Breast epithelium (tissue), 4 donors: ENCODE results near the gene NRF1. TPM values are rescaled to one million over a fixed set of nuclear protein-coding genes. Genes with fewer than 3 reads are reported as not detected.
A peak's percentile ranks its signal among the peaks of the same experiment; 100 is the strongest.

Experiments used
- DNase-seq, 2 donors: peaks; one replicate each; pipeline ENCODE4 v3.0.0-alpha.2; 2019; ENCODE audit warnings: low spot score in 2 of 2
- H3K27ac ChIP-seq, 2 donors: fragments of 200-600 bp; sonication (generic) in 1 of 2; one replicate each; pipeline ENCODE4 v1.5.1; 2016 to 2019; ENCODE audit warnings: mild to moderate bottlenecking in 1 of 2
- H3K27me3 ChIP-seq, 2 donors: fragments of 200-600 bp; sonication (generic) in 1 of 2; one replicate each; pipeline versions ENCODE4 v1.5.1 to v1.6.0; 2017 to 2019; ENCODE audit warnings: control low read depth in 1 of 2, mild to moderate bottlenecking in 1 of 2
- H3K36me3 ChIP-seq: fragments of 200-600 bp; one replicate; pipeline ENCODE4 v1.5.1; 2019
- H3K4me1 ChIP-seq, 2 donors: fragments of 200-600 bp; sonication (generic); one replicate each; pipeline ENCODE4 v1.5.1; 2016 to 2019; ENCODE audit warnings: control low read depth in 1 of 2
- H3K4me3 ChIP-seq, 3 donors: fragments of 200-600 bp; sonication (generic); 1 replicate in 2 of 3; 2 replicates in 1 of 3; pipeline ENCODE4 v1.5.1; 2016 to 2019; ENCODE audit warnings: mild to moderate bottlenecking in 3 of 3, moderate library complexity in 2 of 3
- H3K9me3 ChIP-seq, 2 donors: fragments of 200-600 bp; sonication (generic) in 1 of 2; one replicate each; pipeline ENCODE4 v1.5.1; 2016 to 2019; ENCODE audit warnings: control low read depth in 1 of 2
- POLR2A ChIP-seq: fragments of 450-650 bp; IDR thresholded peaks from one replicate; pipeline ENCODE4 v1.6.1; 2016; ENCODE audit warnings: antibody characterized with exemption, mild to moderate bottlenecking, moderate library complexity
- POLR2AphosphoS5 ChIP-seq, 3 donors: sonication (generic); formaldehyde crosslinking; IDR thresholded peaks; one replicate each; pipeline ENCODE4 v1.6.1; 2017; ENCODE audit warnings: antibody characterized with exemption in 3 of 3
- intact Hi-C: fragments of 100-400 bp; cut with DNase I; formaldehyde crosslinking; loops from one replicate; pipeline ENCODE4 v1.15.1; 2023; ENCODE audit warnings: low total_unique reads
- total RNA-seq, 3 donors: library from RNA; depleted of rRNA; stranded (reverse); fragments of >200 nt; gene quantifications; one replicate each; pipeline ENCODE4 v1.1.0, GENCODE V29; 2016
- TF ChIP-seq, protein P1 (sequence below), 3 donors: fragments of 450-650 bp; IDR thresholded peaks; one replicate each; pipeline ENCODE4 v1.5.1; 2016 to 2017; ENCODE audit warnings: antibody characterized with exemption in 3 of 3, mild to moderate bottlenecking in 3 of 3, moderate library complexity in 3 of 3

The NRF1 gene
- total RNA-seq, 3 donors from 2014 or later: 24.5 to 29.2 (median 27.2) TPM

DNA sequence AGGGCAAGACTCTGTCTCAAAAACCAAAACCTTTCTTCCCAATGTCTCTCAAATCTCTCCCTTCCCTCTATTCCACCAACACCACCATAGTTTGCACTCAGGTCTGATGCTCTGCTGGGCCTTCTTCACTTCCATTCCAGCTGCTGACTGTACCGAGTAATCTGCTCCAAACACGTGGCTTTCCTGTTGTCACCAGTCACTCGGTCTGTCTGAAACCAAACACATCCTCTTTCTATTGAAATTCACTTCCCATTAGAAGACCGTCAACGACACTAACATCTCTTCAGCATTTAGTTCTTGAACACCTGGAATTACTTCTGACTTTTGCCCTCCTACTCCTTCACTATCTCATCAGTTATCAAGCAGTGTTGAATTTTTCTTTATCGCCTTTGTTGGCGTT, 4.7 kb upstream of the NRF1 start:
- Histone ChIP-seq H3K4me1 (no peaks in the 10 kb centered on the region), H3K4me3 (no peak overlapping the region), H3K9me3 (no peaks in the 10 kb centered on the region), H3K27ac (no peak overlapping the region), H3K27me3 (no peaks in the 10 kb centered on the region), H3K36me3 (no peaks in the 10 kb centered on the region)
- intact Hi-C loops: no loop called here
- TF ChIP-seq POLR2A (no peak), POLR2AphosphoS5 (IDR thresholded peaks at IDR 0.05) (no peak)
- TF ChIP-seq, protein P1, sequence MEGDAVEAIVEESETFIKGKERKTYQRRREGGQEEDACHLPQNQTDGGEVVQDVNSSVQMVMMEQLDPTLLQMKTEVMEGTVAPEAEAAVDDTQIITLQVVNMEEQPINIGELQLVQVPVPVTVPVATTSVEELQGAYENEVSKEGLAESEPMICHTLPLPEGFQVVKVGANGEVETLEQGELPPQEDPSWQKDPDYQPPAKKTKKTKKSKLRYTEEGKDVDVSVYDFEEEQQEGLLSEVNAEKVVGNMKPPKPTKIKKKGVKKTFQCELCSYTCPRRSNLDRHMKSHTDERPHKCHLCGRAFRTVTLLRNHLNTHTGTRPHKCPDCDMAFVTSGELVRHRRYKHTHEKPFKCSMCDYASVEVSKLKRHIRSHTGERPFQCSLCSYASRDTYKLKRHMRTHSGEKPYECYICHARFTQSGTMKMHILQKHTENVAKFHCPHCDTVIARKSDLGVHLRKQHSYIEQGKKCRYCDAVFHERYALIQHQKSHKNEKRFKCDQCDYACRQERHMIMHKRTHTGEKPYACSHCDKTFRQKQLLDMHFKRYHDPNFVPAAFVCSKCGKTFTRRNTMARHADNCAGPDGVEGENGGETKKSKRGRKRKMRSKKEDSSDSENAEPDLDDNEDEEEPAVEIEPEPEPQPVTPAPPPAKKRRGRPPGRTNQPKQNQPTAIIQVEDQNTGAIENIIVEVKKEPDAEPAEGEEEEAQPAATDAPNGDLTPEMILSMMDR (IDR thresholded peaks at IDR 0.05): no peak
- no peak for DNase-seq

DNA sequence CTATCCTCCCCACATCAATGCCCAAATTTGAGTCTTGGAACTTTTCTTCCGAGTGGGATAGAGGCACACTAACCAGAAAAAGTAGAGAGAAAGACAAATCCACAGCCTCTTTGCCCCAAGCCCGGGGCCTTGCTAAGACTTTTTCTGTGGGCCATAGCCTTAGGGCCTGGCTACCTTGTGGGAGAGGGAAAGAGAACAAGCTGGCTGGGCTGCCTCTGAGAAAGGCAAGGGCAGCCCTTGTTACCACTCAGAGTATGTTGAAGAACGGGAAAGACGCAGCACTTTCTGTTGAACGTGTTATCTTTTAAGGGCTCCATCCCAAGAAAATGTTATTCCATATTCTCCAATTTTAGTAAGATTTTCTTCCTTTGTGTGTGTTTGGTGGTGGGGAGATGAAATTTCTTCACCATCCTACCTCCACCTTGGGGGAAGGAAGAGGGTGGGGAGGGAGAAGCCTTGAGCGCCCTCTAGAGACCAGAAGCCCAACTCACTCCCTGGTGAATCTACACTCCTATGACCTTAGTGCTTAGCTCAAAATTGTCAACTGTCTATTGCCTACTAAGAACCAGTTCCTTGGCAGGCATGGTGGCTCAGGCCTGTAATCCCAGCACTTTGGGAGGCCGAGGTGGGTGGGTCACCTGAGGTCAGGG, 3.9 kb upstream of the NRF1 start:
- TF ChIP-seq, protein P1 (IDR thresholded peaks at IDR 0.05): no peak
- TF ChIP-seq POLR2A (no peak), POLR2AphosphoS5 (IDR thresholded peaks at IDR 0.05) (no peak)
- Histone ChIP-seq H3K9me3 (no peaks in the 10 kb centered on the region), H3K27me3 (no peaks in the 10 kb centered on the region), H3K4me1 (no peaks in the 10 kb centered on the region), H3K27ac (no peak overlapping the region), H3K4me3 (no peak overlapping the region), H3K36me3 (no peaks in the 10 kb centered on the region)
- no peak for DNase-seq
- intact Hi-C loops: no loop called here

DNA sequence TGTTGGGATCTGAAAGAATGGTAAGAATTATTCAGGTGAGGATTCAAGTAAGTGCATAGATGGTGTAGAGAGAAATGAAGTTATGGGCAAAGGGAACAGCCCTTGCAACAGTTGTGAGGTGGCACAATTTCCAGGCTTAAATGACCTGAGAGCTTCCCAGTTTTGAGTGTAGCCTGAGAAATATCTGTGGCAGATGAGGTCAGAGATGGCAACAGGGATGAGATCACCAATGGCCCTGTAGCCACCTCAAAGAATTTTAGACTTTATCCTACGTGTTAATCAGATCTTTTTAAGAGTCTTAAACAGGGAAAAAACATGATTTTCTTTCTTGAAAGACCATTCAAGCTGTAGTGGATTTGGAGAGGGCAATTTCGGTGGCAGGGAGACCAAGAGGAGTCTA, 1.9 kb upstream of the NRF1 start:
- TF ChIP-seq, protein P1 (IDR thresholded peaks at IDR 0.05): no peak
- no peak for TF ChIP-seq POLR2A
- TF ChIP-seq POLR2AphosphoS5 (IDR thresholded peaks at IDR 0.05): no peak
- no peak overlapping the region for H3K27ac ChIP-seq
- H3K36me3 ChIP-seq: no peaks in the 10 kb centered on the region
- no peak for DNase-seq
- no peaks in the 10 kb centered on the region for H3K27me3 ChIP-seq
- no peak overlapping the region for H3K4me3 ChIP-seq
- intact Hi-C loops: no loop called here
- no peaks in the 10 kb centered on the region for H3K4me1 ChIP-seq
- no peaks in the 10 kb centered on the region for H3K9me3 ChIP-seq

DNA sequence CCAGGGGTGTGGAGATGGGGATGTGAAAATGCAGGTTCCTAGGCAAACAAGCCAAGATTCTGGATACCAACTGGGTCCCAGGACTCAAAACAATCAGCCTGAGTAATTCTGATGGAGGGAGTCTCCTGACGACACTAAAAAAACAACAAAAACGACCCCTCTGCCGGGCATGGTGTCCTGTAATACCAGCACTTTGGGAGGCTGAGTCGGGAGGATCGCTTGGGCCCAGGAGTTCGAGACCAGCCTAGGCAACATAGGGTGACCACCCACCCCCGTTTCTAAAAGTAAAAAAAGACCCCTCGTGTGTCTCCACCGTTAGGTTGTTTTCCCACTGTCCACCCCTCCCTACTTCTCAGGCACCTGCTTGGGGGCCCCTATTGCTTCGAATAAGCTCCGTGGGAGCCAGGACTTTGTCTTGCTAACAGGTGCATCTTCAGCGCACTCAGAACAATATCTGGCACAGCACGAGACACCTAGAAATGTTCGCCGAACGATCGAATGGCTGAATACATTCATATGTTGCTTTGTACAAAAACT, 743 bp upstream of the NRF1 start:
- no peaks in the 10 kb centered on the region for H3K9me3 ChIP-seq
- no peaks in the 10 kb centered on the region for H3K36me3 ChIP-seq
- H3K27ac ChIP-seq: peak overlapping the region; percentile 93 to 98
- DNase-seq: no peak
- H3K4me3 ChIP-seq: peak overlapping the region; percentile 68 to 97 (median 82)
- H3K27me3 ChIP-seq: no peaks in the 10 kb centered on the region
- TF ChIP-seq, protein P1 (IDR thresholded peaks at IDR 0.05): no peak
- TF ChIP-seq POLR2A (no peak), POLR2AphosphoS5 (IDR thresholded peaks at IDR 0.05) (no peak)
- H3K4me1 ChIP-seq: no peaks in the 10 kb centered on the region
- intact Hi-C loops: no loop called here

DNA sequence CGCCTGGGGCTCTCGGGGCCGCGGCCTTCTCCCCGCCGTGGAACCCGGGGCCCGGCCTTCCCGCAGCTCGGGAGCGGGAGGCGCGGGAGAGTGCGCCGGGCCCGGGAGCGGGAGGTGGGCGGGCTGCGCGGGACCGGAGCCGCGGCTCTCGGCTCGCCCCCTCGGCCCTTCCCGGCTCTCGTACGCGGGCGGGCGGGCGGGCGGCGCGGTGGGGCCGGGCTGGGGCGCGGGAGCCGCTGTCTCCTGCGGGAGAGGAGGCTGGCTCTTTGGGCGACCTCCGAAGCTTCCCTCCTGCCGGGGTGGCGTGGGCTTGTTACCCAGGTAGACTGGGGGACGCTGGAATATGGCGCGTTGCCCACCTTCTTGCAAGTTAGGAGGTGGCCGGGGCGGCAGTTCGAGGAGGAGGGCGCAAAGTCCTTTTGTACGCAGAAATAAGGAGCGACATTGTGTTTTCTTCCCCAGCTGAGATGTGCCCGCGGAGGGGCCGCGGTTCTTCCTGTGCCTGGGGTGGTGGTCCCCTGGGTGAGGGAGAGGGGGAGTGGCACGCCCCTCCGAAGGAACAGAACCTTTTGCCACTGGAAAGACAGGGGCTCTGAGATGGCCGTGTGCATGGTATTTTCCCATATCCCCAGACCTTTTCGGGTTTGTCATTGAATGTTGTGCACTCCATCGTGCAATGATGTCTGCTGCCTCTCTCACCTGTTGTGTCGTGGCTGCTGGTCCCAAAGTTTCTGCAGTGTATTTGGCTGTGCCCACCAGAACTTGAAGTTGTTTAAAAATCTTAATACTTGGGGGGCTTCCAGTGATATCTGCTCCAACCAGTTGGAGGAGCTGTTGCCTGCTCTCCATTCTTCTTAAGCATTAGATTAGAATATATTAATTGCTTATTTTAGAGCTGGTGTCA, 844 bp downstream of the NRF1 start:
- intact Hi-C loops: no loop called here

More for the DNA sequence above, 844 bp downstream of the NRF1 start:
- no peaks in the 10 kb centered on the region for H3K9me3 ChIP-seq
- TF ChIP-seq POLR2A (no peak), POLR2AphosphoS5 (IDR thresholded peaks at IDR 0.05) (no peak)
- TF ChIP-seq, protein P1 (IDR thresholded peaks at IDR 0.05): peak in 2 of 3 donors; percentile 27 to 37
- H3K36me3 ChIP-seq: no peaks in the 10 kb centered on the region
- H3K27me3 ChIP-seq: no peaks in the 10 kb centered on the region
- peak overlapping the region; percentile 93 to 98 for H3K27ac ChIP-seq
- H3K4me1 ChIP-seq: no peaks in the 10 kb centered on the region
- peak overlapping the region; percentile 68 to 97 (median 82) for H3K4me3 ChIP-seq
- peak; percentile 46 to 54 for DNase-seq
